HG02759 (cell line): ENCODE measurements around the gene DNAJC4.

Experiments used
- ATAC-seq: cut with Tn5 transposase; IDR thresholded peaks from one replicate; pipeline ENCODE4 v1.9.1; 2021; ENCODE audit warnings: mild to moderate bottlenecking, moderate library complexity; ENCODE audit not compliant: unreplicated experiment

DNAJC4 gene

GRCh38 chr11:64243236-64243854 is 13.0 kb downstream of the DNAJC4 start:
- ATAC-seq = no peak

GRCh38 chr11:64244107-64244506 is 13.8 kb downstream of the DNAJC4 start:
- ATAC-seq = no peak

GRCh38 chr11:64244966-64245365 is 14.6 kb downstream of the DNAJC4 start:
- no peak for ATAC-seq

- no peak for ATAC-seq
These were observed 15.1 kb downstream of the DNAJC4 start for GRCh38 chr11:64245401-64245796.

GRCh38 chr11:64245797-64246620 is 15.7 kb downstream of the DNAJC4 start:
- no peak for ATAC-seq

GRCh38 chr11:64246621-64246870 is 16.2 kb downstream of the DNAJC4 start:
- ATAC-seq = peak; percentile 22

GRCh38 chr11:64246871-64247728 is 16.8 kb downstream of the DNAJC4 start, which contains the start of gene PPP1R14B:
PPP1R14B (minus strand) TSS chr11:64246943; CDS start chr11:64246673, 270 bp downstream.
- peak; percentile 40 for ATAC-seq

- no peak for ATAC-seq
These were observed 17.6 kb downstream of the DNAJC4 start for GRCh38 chr11:64247729-64248531.

- ATAC-seq = no peak
These were observed 18.2 kb downstream of the DNAJC4 start for GRCh38 chr11:64248578-64248977.

- no peak for ATAC-seq
These were observed 18.7 kb downstream of the DNAJC4 start for GRCh38 chr11:64249038-64249437.

GRCh38 chr11:64249563-64250414 is 19.4 kb downstream of the DNAJC4 start:
- no peak for ATAC-seq

GRCh38 chr11:64250415-64251015 is 20.2 kb downstream of the DNAJC4 start:
- no peak for ATAC-seq

GRCh38 chr11:64251016-64251752 is 20.8 kb downstream of the DNAJC4 start, which contains the start of gene PLCB3:
PLCB3 (plus strand) TSS chr11:64251530; CDS start chr11:64251650, 120 bp downstream.
- ATAC-seq = peak; percentile 44

- no peak for ATAC-seq
These were observed 21.3 kb downstream of the DNAJC4 start for GRCh38 chr11:64251753-64252002.

- ATAC-seq = no peak
These were observed 21.9 kb downstream of the DNAJC4 start for GRCh38 chr11:64252003-64252872.

GRCh38 chr11:64253043-64253442 is 22.7 kb downstream of the DNAJC4 start:
- ATAC-seq = no peak

GRCh38 chr11:64253481-64253880 is 23.1 kb downstream of the DNAJC4 start:
- no peak for ATAC-seq

GRCh38 chr11:64254326-64254725 is 24.0 kb downstream of the DNAJC4 start:
- no peak for ATAC-seq
